NCI-H1694 (cell line): ENCODE results near the gene C1QTNF3.
"Not testable (repeated sequence)": the region's sequence is repeated elsewhere in the genome, so short reads cannot be mapped to it uniquely, and the experiment has no call there.

ENCODE experiments used
- DNase-seq: peaks from one replicate; lab custom pipeline; 2025; lab: John Stamatoyannopoulos, UW

C1QTNF3 gene

GRCh38 chr5:34051374-34051980 lies 8.5 kb upstream of the C1QTNF3 start:
- no peak for DNase-seq

DNA sequence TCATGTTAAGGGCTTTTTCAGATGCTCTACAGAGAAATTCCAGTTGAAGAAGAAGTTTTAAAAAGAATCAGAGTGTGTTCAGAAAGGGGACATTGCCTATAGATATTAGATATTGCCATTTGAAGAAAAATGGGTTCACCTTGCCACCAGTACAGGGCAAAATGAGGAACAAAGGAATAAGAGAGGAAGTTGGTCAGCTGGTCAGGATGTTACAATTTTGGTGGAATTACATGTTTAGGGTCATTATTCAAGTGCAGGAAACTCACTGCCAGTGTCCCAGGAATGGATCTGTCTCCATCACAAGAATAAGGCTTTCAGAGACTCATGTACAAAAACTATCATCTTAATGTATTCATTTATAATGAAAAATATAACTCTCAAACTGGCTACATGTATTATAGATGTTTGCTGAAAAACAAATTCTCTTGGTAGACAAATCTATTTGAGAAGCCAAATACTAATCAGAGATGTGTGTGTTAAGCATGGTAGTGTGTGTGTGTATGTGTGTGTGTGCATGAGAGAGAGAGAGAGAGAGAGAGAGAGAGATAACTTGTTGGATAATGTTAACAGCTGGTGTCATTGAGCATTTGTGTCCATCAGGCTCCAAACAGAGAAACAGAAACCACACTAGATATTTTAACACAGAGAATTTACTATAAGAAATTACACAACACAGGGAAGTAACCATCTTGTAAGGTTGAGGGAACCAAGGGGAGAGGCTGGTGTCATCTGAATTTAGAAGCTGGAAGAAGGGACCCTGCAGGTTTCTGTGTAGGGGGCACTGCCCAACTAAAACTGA lies 5.0 kb upstream of the C1QTNF3 start:
- no peak for DNase-seq

DNA sequence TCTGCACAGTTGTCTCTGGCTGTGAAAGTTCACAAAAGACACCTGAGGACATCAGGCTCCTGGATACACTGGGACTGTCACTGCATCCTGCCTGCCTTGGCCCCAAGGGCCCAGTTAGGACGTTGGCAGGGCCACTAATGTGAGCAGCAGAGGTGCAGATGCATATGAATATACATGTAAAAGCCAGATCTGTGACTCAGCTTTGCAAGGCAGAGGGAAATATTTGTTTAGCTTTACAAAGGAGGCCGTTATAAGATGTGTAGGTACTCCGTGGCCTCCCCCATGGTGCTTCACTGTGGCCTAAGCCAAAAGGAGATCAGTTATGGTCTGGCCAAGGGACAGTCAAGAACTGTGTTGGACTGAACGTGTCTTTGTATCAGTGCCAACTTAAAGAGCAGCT lies 4.1 kb upstream of the C1QTNF3 start:
- no peak for DNase-seq

DNA sequence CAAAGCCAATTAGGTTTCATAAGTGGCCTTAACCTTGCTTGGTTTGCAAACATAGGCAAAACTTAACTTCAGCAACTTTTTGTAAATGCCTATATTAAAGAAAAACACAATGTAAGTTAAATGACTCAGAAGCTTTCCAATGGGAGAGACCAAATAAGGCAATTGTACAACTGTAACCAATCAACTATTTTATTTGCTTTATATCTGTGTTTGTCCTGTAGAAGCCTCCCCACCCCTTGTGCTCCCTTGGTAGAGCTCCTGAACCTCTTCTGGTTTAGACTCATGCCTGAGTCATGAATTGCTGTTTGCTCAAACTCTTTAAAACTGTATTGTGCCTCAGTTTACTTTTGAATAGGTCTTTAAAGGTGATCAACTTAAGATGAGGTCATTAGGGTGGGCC lies 3.0 kb upstream of the C1QTNF3 start:
- DNase-seq = no peak

DNA sequence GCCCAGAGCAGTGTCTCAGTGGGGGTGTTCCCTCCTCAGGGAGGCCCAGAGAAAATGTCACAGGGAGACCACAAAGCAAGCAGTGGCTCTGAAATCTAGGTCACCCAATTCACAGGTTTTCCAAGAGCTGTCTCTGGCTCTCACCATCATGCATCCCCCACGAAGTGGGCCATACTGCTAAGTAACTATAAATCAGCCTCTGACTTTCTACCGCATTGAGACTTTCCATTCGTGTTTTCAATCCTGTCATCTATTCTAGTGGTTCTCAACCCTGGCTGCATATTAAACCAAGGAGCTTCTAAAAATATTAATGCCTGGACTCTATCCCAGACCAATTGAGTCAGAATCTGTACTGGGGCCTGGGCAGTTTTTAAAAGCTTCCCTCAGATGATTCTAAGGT lies 2.0 kb upstream of the C1QTNF3 start:
- DNase-seq = no peak

GRCh38 chr5:34042321-34042720 lies 692 bp downstream of the C1QTNF3 start:
- DNase-seq = no peak

GRCh38 chr5:34041247-34041972 lies 1.6 kb downstream of the C1QTNF3 start:
- DNase-seq = no peak

GRCh38 chr5:34040472-34040871 lies 2.5 kb downstream of the C1QTNF3 start:
- no peak for DNase-seq

DNA sequence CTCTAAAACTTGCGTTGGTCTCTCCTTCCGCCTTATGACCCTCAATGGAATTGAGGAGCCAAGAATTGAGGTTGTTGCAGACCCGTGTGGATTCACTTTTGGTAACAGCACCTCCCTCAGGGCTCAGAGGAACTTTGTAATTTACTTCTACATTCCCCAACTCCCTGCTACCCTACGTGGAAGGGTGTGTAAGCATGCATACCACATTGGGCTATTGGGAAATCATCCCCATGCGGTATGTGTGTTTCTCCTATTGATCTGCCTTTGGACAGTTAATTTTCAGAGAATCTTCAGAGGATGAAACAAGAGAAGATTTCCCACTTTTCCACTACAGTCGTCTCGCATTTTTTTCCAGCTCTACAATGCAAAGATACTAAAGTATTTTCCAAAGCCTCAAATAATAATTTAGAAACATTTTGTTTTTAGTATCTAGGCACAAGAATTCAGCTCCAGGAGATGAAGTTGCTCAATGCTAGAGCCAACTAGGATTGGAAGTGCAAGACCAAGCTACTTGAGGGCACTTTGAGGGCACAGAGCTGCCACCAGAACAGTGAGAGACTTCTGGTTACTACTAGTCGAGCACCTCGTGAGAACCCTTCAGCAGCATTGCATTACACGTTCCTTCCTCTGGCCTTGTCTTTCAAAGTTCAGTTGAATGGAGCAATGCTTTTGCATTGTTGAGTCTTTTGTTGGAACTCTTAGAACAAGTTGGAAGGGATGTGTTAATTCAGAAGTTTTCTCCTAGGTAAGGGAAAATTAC lies 3.4 kb downstream of the C1QTNF3 start:
- DNase-seq = no peak

GRCh38 chr5:34038838-34039237 lies 4.2 kb downstream of the C1QTNF3 start:
- DNase-seq = no peak

- DNase-seq = no peak
Observed at GRCh38 chr5:34038390-34038789, 4.6 kb downstream of the C1QTNF3 start.

GRCh38 chr5:34037726-34038125 lies 5.3 kb downstream of the C1QTNF3 start:
- DNase-seq = no peak

DNA sequence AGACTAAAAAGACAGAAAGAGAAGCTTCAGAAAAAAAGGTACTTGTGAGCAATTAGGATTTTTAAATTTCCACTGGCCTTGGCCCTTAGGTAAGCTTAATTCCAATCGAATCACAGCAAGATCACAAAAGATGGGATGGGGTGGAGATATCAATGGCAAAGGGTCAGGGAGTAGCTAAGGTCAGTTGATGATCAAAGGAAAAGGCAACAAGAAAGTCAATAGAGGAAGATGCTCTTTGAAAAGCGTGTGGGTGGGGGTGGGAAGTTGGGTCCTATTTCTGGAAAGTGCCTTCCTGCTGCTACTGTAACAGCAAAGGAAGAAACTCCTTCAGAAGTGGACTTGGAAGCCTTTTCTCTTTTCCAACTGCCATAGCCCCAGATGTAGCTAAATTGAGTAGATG lies 7.3 kb downstream of the C1QTNF3 start:
- DNase-seq = no peak

DNA sequence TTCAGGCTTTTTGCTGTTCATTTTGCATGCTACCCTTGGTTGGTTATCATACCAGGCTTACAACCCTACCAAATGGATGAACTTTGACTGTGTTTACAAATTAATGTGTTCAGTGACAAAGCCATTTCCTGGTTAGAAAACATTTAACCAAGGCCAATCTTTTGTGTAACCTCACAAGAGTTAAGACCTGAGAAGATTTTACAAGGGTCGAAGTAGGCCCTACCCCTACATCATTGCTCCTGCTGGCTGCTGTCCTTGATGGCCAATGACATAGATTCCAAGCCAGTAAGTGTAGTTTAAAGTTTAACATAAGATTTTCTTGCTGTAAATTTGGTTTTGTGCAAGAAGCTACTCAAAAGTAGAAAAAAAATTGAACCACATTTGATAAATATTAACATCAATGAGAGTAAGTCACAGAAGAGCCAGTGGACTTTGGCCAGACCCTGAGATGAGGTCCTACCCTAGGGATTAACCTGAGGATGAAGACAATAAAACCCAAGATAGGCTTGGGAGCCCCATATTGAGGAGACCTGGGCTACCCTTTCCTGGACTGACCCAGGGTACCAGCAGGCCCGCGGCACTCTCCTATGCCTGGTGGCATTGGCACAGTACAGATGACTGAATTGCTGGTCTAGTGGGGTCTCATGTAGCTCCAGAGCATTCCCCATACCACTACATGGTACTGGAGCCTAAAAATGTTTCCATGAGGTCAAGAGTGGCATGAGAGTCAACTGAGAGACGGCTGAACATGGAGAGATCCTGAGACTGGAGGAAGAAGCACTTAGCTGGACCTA lies 8.3 kb downstream of the C1QTNF3 start:
- no peak for DNase-seq

DNA sequence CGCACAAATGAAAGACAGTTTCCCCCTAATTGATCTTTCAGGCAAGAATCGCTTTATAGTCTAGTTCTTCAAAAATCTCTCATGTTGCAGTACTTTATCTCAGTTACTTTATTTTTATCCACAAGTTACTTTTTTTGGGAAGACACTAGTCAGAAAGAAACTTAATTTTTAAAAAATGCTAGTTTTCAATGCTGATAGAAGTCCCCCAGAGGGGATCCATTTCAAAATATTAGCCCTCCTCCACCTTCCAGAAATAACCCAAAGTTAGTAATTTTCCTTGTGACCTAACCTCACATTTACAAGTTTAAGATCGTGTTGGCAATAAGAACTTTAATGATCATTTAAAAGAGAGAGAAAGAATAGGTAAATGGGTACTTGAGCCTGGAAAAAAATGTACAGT lies 11.0 kb downstream of the C1QTNF3 start:
- no peak for DNase-seq

DNA sequence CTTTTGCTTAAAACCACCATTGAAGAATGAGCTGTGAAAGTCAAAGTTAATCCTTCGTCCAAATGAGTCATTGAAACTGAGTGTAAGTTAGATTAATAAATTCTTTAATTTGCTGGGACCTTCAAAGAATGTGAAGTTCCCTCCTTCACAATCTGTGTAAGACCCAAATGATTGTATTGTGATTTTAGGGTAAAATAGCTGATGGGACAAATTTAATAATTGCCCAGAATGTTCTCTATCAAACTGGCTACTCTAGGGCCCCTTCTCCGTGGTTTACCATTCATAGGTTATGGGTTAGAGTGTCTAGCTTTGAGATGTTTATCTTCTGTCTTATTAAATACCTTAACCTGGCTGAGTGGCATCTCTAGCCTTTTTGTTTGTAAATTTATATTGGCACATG lies 11.9 kb downstream of the C1QTNF3 start:
- DNase-seq = no peak

GRCh38 chr5:34030585-34030984 lies 12.4 kb downstream of the C1QTNF3 start:
- not testable (repeated sequence) for DNase-seq

- no peak for DNase-seq
Observed at GRCh38 chr5:34030048-34030447, 13.0 kb downstream of the C1QTNF3 start.

- no peak for DNase-seq
Observed at GRCh38 chr5:34028349-34028748, 14.7 kb downstream of the C1QTNF3 start.

GRCh38 chr5:34026089-34026761 lies 16.8 kb downstream of the C1QTNF3 start:
- DNase-seq = no peak

DNA sequence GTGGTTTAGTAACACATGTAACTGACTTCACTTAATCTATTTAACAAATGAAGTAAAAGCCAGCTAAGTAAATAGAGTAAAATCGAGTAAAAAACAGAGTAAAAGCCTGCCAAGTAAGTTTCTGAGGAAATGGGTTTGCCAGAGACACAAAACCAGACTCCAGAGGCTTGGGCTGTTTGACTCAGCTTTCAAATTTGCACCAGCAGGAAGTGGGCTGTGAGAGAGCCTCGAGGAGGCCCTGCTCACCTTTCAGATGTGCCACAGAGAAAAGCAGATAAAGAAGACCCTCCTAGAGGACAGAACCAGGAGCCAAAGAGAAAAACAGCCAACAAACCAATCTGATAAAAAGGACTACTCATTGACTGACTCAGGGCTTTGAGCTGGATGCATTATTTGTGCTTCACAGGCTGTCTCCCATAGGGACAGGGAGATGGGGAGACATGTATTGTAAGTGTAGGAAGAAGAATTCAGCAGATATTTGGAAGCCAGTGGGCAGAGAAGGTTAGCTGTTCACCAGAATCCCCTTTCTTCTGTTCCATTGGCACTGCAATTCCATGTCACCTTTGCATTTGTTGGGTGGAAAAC lies 20.8 kb downstream of the C1QTNF3 start:
- DNase-seq = no peak
